SK-N-SH treated with all-trans-retinoic acid at 6 μM for 48 hours (cell line): Measurements from ENCODE around the gene RAB6A.

Experiments used
- GLIS3 ChIP-seq: fragments of 250-450 bp; sonication (Bioruptor Pico); IDR thresholded peaks from 2 replicates; pipeline ENCODE4 v1.5.0; 2020; ENCODE audit warnings: mild to moderate bottlenecking, moderate library complexity
- ZNF565 ChIP-seq: fragments of 450-650 bp; formaldehyde crosslinking; conservative IDR thresholded peaks from 2 replicates; pipeline ENCODE4 v1.5.0; 2020; ENCODE audit warnings: low read depth, mild to moderate bottlenecking, moderate library complexity
- ZNF70 ChIP-seq: fragments of 450-650 bp; formaldehyde crosslinking; IDR thresholded peaks from 2 replicates; pipeline ENCODE4 v1.5.0; 2020; ENCODE audit warnings: mild to moderate bottlenecking, moderate library complexity
- ZNF8 ChIP-seq: fragments of 450-650 bp; formaldehyde crosslinking; IDR thresholded peaks from 2 replicates; pipeline ENCODE4 v1.5.0; 2020; ENCODE audit warnings: mild to moderate bottlenecking, moderate library complexity
- TF ChIP-seq, protein P1 (sequence below): fragments of 250-450 bp; sonication (Bioruptor Pico); IDR thresholded peaks from 2 replicates; pipeline ENCODE4 v1.5.1; 2020; ENCODE audit warnings: low read depth, mild to moderate bottlenecking, moderate library complexity
- TF ChIP-seq, protein P2 (sequence below): fragments of 250-450 bp; sonication (Bioruptor Pico); IDR thresholded peaks from 2 replicates; pipeline ENCODE4 v1.8.0; 2020; ENCODE audit warnings: mild to moderate bottlenecking, moderate library complexity, borderline replicate concordance

DNA sequence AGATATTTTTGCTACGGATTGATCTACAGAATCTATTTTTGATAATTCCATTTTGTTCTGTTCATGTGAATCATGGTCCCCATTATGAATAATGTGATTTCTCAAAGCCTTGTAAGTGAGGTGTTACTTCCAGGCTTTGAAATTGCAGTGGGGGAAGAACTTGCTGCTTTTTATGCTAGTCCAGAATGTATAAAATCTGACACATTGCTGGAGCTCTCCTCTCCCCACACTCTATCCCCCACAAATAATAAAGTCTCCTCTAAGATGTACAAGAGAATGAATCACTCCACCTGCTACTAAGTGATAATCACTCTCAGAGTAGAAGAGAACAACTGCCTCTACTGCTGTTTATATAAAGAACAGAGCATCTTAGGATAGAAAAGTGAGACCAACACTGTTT lies 5.9 kb upstream of the RAB6A start:
- TF ChIP-seq, protein P1, sequence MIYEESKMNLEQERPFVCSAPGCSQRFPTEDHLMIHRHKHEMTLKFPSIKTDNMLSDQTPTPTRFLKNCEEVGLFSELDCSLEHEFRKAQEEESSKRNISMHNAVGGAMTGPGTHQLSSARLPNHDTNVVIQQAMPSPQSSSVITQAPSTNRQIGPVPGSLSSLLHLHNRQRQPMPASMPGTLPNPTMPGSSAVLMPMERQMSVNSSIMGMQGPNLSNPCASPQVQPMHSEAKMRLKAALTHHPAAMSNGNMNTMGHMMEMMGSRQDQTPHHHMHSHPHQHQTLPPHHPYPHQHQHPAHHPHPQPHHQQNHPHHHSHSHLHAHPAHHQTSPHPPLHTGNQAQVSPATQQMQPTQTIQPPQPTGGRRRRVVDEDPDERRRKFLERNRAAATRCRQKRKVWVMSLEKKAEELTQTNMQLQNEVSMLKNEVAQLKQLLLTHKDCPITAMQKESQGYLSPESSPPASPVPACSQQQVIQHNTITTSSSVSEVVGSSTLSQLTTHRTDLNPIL, result no peak
- no peak for TF ChIP-seq ZNF70 (CRISPR knock-in tag)
- TF ChIP-seq ZNF8, result no peak
- TF ChIP-seq GLIS3 (CRISPR knock-in tag), result no peak
- TF ChIP-seq ZNF565 (CRISPR knock-in tag), result no peak
- TF ChIP-seq, protein P2, sequence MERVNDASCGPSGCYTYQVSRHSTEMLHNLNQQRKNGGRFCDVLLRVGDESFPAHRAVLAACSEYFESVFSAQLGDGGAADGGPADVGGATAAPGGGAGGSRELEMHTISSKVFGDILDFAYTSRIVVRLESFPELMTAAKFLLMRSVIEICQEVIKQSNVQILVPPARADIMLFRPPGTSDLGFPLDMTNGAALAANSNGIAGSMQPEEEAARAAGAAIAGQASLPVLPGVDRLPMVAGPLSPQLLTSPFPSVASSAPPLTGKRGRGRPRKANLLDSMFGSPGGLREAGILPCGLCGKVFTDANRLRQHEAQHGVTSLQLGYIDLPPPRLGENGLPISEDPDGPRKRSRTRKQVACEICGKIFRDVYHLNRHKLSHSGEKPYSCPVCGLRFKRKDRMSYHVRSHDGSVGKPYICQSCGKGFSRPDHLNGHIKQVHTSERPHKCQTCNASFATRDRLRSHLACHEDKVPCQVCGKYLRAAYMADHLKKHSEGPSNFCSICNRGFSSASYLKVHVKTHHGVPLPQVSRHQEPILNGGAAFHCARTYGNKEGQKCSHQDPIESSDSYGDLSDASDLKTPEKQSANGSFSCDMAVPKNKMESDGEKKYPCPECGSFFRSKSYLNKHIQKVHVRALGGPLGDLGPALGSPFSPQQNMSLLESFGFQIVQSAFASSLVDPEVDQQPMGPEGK (CRISPR knock-in tag), result no peak
